ENCODE results near the gene MPZL1.

GRCh38 chr1:167722152-167722869 lies 529 bp downstream of the MPZL1 start:
- TF ChIP-seq POLR2A (IDR thresholded peaks at IDR 0.05) = no peak
- TF ChIP-seq CTCF (IDR thresholded peaks at IDR 0.05) = no peak
- TF ChIP-seq POLR2AphosphoS5 (IDR thresholded peaks at IDR 0.05) = no peak

Measured in breast epithelium (tissue), 3 donors.